Ishikawa (cell line): ENCODE results near the gene OR2H1.

Experiments
- CREB1 ChIP-seq: IDR thresholded peaks from 2 replicates; pipeline ENCODE4 v1.6.1; 2012; ENCODE audit warnings: low read depth
- EP300 ChIP-seq: IDR thresholded peaks from 2 replicates; pipeline ENCODE4 v1.6.1; 2012; ENCODE audit warnings: borderline replicate concordance
- MAX ChIP-seq: IDR thresholded peaks from 2 replicates; pipeline ENCODE4 v1.6.1; 2012
- NFIC ChIP-seq: IDR thresholded peaks from 2 replicates; pipeline ENCODE4 v1.6.1; 2012
- RAD21 ChIP-seq: IDR thresholded peaks from 2 replicates; pipeline ENCODE4 v1.6.1; 2012; ENCODE audit warnings: low read depth
- TAF1 ChIP-seq: IDR thresholded peaks from 2 replicates; pipeline ENCODE4 v1.6.1; 2012; ENCODE audit warnings: low read depth, mild to moderate bottlenecking
- USF1 ChIP-seq: IDR thresholded peaks from 2 replicates; pipeline ENCODE4 v1.6.1; 2012
- ZBTB7A ChIP-seq: IDR thresholded peaks from 2 replicates; pipeline ENCODE4 v1.6.1; 2012; ENCODE audit warnings: low read depth
- TF ChIP-seq, protein P1 (sequence below): IDR thresholded peaks from 2 replicates; pipeline ENCODE4 v1.6.1; 2012; ENCODE audit warnings: low read depth, mild to moderate bottlenecking

DNA sequence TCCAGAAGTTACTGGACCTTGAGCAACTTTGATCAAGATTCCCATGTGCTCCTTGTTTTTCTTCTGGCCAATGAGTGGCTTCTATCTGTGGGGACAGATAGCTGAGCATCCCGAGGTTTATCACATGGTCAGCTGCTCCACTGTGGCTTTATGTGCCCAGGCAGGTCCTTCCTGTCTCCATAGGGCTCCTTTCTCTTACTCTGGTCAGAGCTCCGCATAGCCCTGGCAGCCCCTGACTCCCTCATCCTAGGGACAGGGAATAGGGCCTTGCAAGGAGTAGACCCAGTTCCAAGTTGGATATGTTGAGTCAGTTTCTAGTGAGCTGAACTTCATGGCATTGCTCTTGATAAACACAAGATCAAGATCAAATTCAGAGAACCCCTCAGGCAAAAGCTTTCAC is 37.2 kb downstream of the OR2H1 start:
- TF ChIP-seq, protein P1, sequence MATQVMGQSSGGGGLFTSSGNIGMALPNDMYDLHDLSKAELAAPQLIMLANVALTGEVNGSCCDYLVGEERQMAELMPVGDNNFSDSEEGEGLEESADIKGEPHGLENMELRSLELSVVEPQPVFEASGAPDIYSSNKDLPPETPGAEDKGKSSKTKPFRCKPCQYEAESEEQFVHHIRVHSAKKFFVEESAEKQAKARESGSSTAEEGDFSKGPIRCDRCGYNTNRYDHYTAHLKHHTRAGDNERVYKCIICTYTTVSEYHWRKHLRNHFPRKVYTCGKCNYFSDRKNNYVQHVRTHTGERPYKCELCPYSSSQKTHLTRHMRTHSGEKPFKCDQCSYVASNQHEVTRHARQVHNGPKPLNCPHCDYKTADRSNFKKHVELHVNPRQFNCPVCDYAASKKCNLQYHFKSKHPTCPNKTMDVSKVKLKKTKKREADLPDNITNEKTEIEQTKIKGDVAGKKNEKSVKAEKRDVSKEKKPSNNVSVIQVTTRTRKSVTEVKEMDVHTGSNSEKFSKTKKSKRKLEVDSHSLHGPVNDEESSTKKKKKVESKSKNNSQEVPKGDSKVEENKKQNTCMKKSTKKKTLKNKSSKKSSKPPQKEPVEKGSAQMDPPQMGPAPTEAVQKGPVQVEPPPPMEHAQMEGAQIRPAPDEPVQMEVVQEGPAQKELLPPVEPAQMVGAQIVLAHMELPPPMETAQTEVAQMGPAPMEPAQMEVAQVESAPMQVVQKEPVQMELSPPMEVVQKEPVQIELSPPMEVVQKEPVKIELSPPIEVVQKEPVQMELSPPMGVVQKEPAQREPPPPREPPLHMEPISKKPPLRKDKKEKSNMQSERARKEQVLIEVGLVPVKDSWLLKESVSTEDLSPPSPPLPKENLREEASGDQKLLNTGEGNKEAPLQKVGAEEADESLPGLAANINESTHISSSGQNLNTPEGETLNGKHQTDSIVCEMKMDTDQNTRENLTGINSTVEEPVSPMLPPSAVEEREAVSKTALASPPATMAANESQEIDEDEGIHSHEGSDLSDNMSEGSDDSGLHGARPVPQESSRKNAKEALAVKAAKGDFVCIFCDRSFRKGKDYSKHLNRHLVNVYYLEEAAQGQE, result no peak
- TF ChIP-seq MAX (no peak), TAF1 (no peak), RAD21 (no peak), EP300 (no peak), USF1 (no peak), CREB1 (no peak), NFIC (no peak), ZBTB7A (no peak)
